Pancreas (tissue), 10 donors: Measurements from ENCODE around the gene DLGAP1. TPM values are rescaled to one million over a fixed set of nuclear protein-coding genes. Genes with fewer than 3 reads are reported as not detected.

ENCODE experiments used
- ATAC-seq, 4 donors: fragments of 200-7000 bp; cut with Tn5 transposase; one replicate each; pipeline versions ENCODE4 v1.8.0 to v1.9.1; 2020; ENCODE audit warnings: mild to moderate bottlenecking in 4 of 4, moderate library complexity in 4 of 4
- DNase-seq, 6 donors: peaks; one replicate each; pipeline ENCODE4 v3.0.0-alpha.2; 2020
- FAIRE-seq: peaks from 2 replicates; lab custom pipeline; 2012; peaks lifted over from hg19 to GRCh38; lab: Jason Lieb, UNC
- H3K27ac ChIP-seq, 4 donors: fragments of 200-600 bp; sonication (generic); 1 replicate in 3 of 4; 2 replicates in 1 of 4; pipeline versions ENCODE4 v1.5.0 to v1.8.0; 2020
- H3K27me3 ChIP-seq, 4 donors: fragments of 200-600 bp; one replicate each; pipeline ENCODE4 v1.8.0; 2021
- H3K36me3 ChIP-seq, 3 donors: fragments of 200-600 bp; sonication (generic) in 1 of 3; one replicate each; pipeline versions ENCODE4 v1.5.0 to v1.8.0; 2020 to 2021
- H3K4me1 ChIP-seq, 3 donors: fragments of 200-600 bp; one replicate each; pipeline ENCODE4 v1.8.0; 2021
- H3K4me3 ChIP-seq, 4 donors: fragments of 200-600 bp; sonication (generic) in 2 of 4; one replicate each; pipeline versions ENCODE4 v1.5.0 to v1.8.0; 2020 to 2021
- H3K9me3 ChIP-seq, 4 donors: fragments of 200-600 bp; one replicate each; pipeline ENCODE4 v1.8.0; 2021
- WGBS, 2 donors: extraction: QIAGEN DNeasy Blood & Tissue Kit; methylation state at CpG; one replicate each; pipeline ENCODE4 v1.1.7; 2013; 5-methylcytosine and 5-hydroxymethylcytosine counted together
- intact Hi-C, 3 donors: fragments of 100-400 bp; cut with DNase I; formaldehyde crosslinking; loops; one replicate each; pipeline versions ENCODE4 v1.11.1 to v1.14.2; 2022
- polyA plus RNA-seq, 2 donors: library from polyadenylated mRNA; stranded (reverse); fragments of 200-250 nt; gene quantifications; one replicate each; pipeline ENCODE4 v1.2.3, GENCODE V29; 2013
- total RNA-seq, 6 donors: library from RNA; stranded (reverse); fragmentation: NEBNext Ultra II Directional in 4 of 6; extraction: Animal tissue kit (Norgen Biotek cat#: 25700) in 4 of 6; gene quantifications; one replicate each; pipeline versions ENCODE4 v1.2.1 to v1.2.4, GENCODE V29; 2021 to 2023
- TF ChIP-seq, protein P1 (sequence below), 4 donors: fragments of 200-600 bp; sonication (generic) in 3 of 4; IDR thresholded peaks; one replicate each; pipeline versions ENCODE4 v1.5.0 to v1.8.0; 2021; ENCODE audit warnings: antibody characterized with exemption in 4 of 4
- donor health status: healthy with polysubstance abuse.
- donor health status: DM: no; HTN: no; CAD: no; lungs with moderate emphysema.
- donor health status: DM: no; HTN: no; CAD: no.
- donor health status: control.
- donor health status: control.
- donor health status: Bipolar disorder and iron deficiency.
- donor health status: DM: yes; HTN: yes; CAD: no.
- donor health status: DM: no; HTN: no; CAD: no.
- donor health status: DM: no; HTN: no; CAD: no.
- donor health status: DM: yes; HTN: yes; CAD: no.

The DLGAP1 gene
- total and polyA plus RNA-seq, 8 donors: 0.12 to 0.62 (median 0.30) TPM; not detected in 2

DNA sequence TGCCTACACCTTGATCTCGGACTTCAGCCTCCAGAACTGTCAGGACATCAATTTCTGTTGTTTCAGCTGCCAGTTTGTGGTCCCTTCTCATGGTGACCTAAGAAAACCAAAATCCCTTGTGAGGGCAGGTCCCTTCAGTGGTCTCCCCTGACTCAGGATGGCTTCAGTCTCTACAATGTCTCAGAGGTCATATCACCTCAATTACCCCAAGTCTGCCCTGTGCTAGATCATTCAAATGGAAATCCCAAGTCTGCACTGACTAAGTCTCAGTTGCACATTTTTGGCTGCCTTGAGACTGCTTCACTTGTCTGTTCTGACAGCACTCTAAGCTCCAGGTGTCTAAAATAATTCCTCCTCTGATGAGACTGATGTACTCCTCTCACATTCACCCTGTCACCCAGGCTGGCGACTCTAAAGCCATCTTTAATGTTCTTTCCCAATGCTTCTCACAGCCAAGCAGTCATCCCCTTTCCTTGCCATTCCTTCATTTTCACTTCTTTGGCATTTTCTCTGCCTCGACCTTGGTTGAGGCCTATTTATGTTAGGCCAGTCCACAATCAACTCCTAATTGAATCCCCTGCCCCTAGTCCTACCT is 470.8 kb downstream of the DLGAP1 start:
- intact Hi-C loops: no loop called here
- Histone ChIP-seq H3K4me1 (no peaks in the 10 kb centered on the region), H3K36me3 (no peaks in the 10 kb centered on the region), H3K9me3 (no peaks in the 10 kb centered on the region), H3K4me3 (no peak overlapping the region), H3K27ac (no peak overlapping the region), H3K27me3 (no peaks in the 10 kb centered on the region)
- WGBS, 2 donors: 67 to 73% methylated on average over 3 of the region's 3 CpGs
- DNase-seq: no peak
- no peak for FAIRE-seq
- TF ChIP-seq, protein P1, sequence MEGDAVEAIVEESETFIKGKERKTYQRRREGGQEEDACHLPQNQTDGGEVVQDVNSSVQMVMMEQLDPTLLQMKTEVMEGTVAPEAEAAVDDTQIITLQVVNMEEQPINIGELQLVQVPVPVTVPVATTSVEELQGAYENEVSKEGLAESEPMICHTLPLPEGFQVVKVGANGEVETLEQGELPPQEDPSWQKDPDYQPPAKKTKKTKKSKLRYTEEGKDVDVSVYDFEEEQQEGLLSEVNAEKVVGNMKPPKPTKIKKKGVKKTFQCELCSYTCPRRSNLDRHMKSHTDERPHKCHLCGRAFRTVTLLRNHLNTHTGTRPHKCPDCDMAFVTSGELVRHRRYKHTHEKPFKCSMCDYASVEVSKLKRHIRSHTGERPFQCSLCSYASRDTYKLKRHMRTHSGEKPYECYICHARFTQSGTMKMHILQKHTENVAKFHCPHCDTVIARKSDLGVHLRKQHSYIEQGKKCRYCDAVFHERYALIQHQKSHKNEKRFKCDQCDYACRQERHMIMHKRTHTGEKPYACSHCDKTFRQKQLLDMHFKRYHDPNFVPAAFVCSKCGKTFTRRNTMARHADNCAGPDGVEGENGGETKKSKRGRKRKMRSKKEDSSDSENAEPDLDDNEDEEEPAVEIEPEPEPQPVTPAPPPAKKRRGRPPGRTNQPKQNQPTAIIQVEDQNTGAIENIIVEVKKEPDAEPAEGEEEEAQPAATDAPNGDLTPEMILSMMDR (IDR thresholded peaks at IDR 0.05): no peak
- no peak for ATAC-seq

- Histone ChIP-seq H3K27ac (no peak overlapping the region), H3K36me3 (no peaks in the 10 kb centered on the region), H3K9me3 (no peaks in the 10 kb centered on the region), H3K4me1 (no peaks in the 10 kb centered on the region), H3K27me3 (no peaks in the 10 kb centered on the region), H3K4me3 (no peak overlapping the region)
- no peak for ATAC-seq
- WGBS, 2 donors: 27 to 32% methylated on average over 5 of the region's 5 CpGs
- DNase-seq: no peak
- TF ChIP-seq, protein P1 (IDR thresholded peaks at IDR 0.05): no peak
- intact Hi-C loops: no loop called here
- no peak for FAIRE-seq
These were observed 471.6 kb downstream of the DLGAP1 start for GRCh38 chr18:3983351-3983969.

- no peak overlapping the region for H3K4me3 ChIP-seq
- TF ChIP-seq, protein P1 (IDR thresholded peaks at IDR 0.05): no peak
- intact Hi-C loops: no loop called here
- FAIRE-seq (no peak), ATAC-seq (no peak), DNase-seq (no peak)
- no peaks in the 10 kb centered on the region for H3K27me3 ChIP-seq
- H3K36me3 ChIP-seq: no peaks in the 10 kb centered on the region
- H3K9me3 ChIP-seq: no peaks in the 10 kb centered on the region
- H3K27ac ChIP-seq: no peak overlapping the region
- 81 to 84% methylated on average over 3 of the region's 3 CpGs for WGBS, 2 donors
- no peaks in the 10 kb centered on the region for H3K4me1 ChIP-seq
These were observed 472.6 kb downstream of the DLGAP1 start for GRCh38 chr18:3982541-3982940.

GRCh38 chr18:3979024-3979423 is 476.1 kb downstream of the DLGAP1 start:
- no peak for ATAC-seq
- H3K4me1 ChIP-seq: no peaks in the 10 kb centered on the region
- WGBS, 2 donors: 93 to 98% methylated on average over 4 of the region's 4 CpGs
- H3K9me3 ChIP-seq: no peaks in the 10 kb centered on the region
- no peak for FAIRE-seq
- intact Hi-C loops: no loop called here
- H3K4me3 ChIP-seq: no peak overlapping the region
- H3K27ac ChIP-seq: no peak overlapping the region
- H3K36me3 ChIP-seq: no peaks in the 10 kb centered on the region
- TF ChIP-seq, protein P1 (IDR thresholded peaks at IDR 0.05): no peak
- no peak for DNase-seq
- no peaks in the 10 kb centered on the region for H3K27me3 ChIP-seq

DNA sequence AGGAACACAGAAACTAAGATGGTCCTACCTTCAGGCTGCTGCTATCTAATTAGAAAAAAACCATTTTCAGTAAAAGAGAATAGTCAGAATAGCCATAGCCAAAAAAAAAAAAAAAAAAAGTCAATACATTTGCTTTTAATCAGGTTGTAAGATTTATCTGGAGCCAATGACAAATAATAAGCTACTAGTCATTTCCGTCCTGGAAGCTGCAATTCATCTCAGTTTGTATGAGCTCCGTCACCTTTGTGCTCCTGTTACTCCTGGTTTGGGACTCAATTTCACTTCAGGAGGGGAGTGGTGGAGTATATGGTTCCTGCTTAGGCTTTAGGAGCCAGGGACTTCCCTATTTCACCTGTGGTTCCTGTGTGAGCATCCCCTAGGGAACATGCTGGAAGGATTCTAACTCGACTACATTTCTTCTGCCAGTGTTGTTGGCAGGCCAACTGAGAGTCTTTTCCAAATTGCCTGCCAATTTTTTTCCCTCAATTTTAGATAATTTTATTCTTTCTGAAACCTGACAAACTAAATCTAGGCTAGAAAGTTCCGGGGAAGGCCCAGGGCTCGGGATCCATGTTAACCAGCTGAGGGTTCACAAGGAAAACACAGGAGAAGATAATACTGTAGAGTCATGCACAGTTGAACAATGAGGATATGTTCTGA is 481.8 kb downstream of the DLGAP1 start:
- TF ChIP-seq, protein P1 (IDR thresholded peaks at IDR 0.05): no peak
- no peaks in the 10 kb centered on the region for H3K36me3 ChIP-seq
- no peak for ATAC-seq
- H3K4me1 ChIP-seq: no peaks in the 10 kb centered on the region
- H3K4me3 ChIP-seq: no peak overlapping the region
- WGBS, 2 donors: 71 to 78% methylated on average over 5 of the region's 5 CpGs
- H3K27ac ChIP-seq: no peak overlapping the region
- H3K27me3 ChIP-seq: no peaks in the 10 kb centered on the region
- intact Hi-C loops: no loop called here
- no peak for DNase-seq
- no peak for FAIRE-seq
- no peaks in the 10 kb centered on the region for H3K9me3 ChIP-seq
